Trophoblast cell (in vitro differentiated cells and primary cell): ENCODE data around the gene ZFP36.

Experiments
- DNase-seq, 2 donors: peaks; one replicate each; pipeline ENCODE4 v3.0.0-alpha.2; 2016
- H2AFZ ChIP-seq: 2 replicates; pipeline ENCODE4 v1.6.1; 2013; ENCODE audit warnings: low read length, moderate library complexity, mild to moderate bottlenecking; ENCODE audit not compliant: insufficient read depth, poor library complexity
- H2AK5ac ChIP-seq: 2 replicates; pipeline ENCODE4 v1.6.1; 2013; ENCODE audit warnings: mild to moderate bottlenecking, low read length
- H2BK120ac ChIP-seq: 2 replicates; pipeline ENCODE4 v1.6.1; 2013; ENCODE audit warnings: low read length, mild to moderate bottlenecking, moderate library complexity; ENCODE audit not compliant: insufficient read depth, poor library complexity
- H2BK12ac ChIP-seq: 2 replicates; pipeline ENCODE4 v1.6.1; 2013; ENCODE audit warnings: mild to moderate bottlenecking, low read length, moderate library complexity
- H2BK5ac ChIP-seq: 2 replicates; pipeline ENCODE4 v1.6.1; 2013; ENCODE audit warnings: low read length, low read depth, moderate library complexity, mild to moderate bottlenecking; ENCODE audit not compliant: poor library complexity
- H3K14ac ChIP-seq: 2 replicates; pipeline ENCODE4 v1.6.1; 2013; ENCODE audit warnings: mild to moderate bottlenecking, low read length
- H3K18ac ChIP-seq: 2 replicates; pipeline ENCODE4 v1.6.1; 2013; ENCODE audit warnings: mild to moderate bottlenecking, low read length
- H3K23ac ChIP-seq: 2 replicates; pipeline ENCODE4 v1.6.1; 2013; ENCODE audit warnings: low read length
- H3K27ac ChIP-seq: 2 replicates; pipeline ENCODE4 v1.5.1; 2013; ENCODE audit warnings: low read depth, mild to moderate bottlenecking, inconsistent platforms, low read length, moderate library complexity
- H3K27me3 ChIP-seq: 2 replicates; pipeline ENCODE4 v1.6.1; 2013; ENCODE audit warnings: inconsistent platforms, mild to moderate bottlenecking, low read length, moderate library complexity; ENCODE audit not compliant: insufficient read depth
- H3K36me3 ChIP-seq, 2 experiments: 1 replicate in 1 of 2; 2 replicates in 1 of 2; pipeline ENCODE4 v1.6.1; 2013; ENCODE audit warnings: low read length in 2 of 2, mild to moderate bottlenecking in 2 of 2, moderate library complexity in 1 of 2; ENCODE audit not compliant: insufficient read depth in 2 of 2, control insufficient read depth in 1 of 2
- H3K4ac ChIP-seq: 2 replicates; pipeline ENCODE4 v1.6.1; 2013; ENCODE audit warnings: low read depth, mild to moderate bottlenecking, low read length, moderate library complexity
- H3K4me1 ChIP-seq, 2 experiments: 1 replicate in 1 of 2; 2 replicates in 1 of 2; pipeline ENCODE4 v1.6.1; 2013; ENCODE audit warnings: low read length in 2 of 2, mild to moderate bottlenecking in 2 of 2, moderate library complexity in 1 of 2; ENCODE audit not compliant: insufficient read depth in 2 of 2, control insufficient read depth in 1 of 2
- H3K4me2 ChIP-seq: 2 replicates; pipeline ENCODE4 v1.6.1; 2013; ENCODE audit warnings: inconsistent platforms, mild to moderate bottlenecking, low read length, moderate library complexity
- H3K4me3 ChIP-seq: 2 replicates; pipeline ENCODE4 v1.5.1; 2013; ENCODE audit warnings: mild to moderate bottlenecking, low read depth, low read length, inconsistent platforms
- H3K79me1 ChIP-seq: one replicate; pipeline ENCODE4 v1.6.1; 2013; ENCODE audit warnings: low read length
- H3K79me2 ChIP-seq: 2 replicates; pipeline ENCODE4 v1.6.1; 2013; ENCODE audit warnings: low read length, mild to moderate bottlenecking; ENCODE audit not compliant: control insufficient read depth, insufficient read depth, poor library complexity
- H3K9ac ChIP-seq: 2 replicates; pipeline ENCODE4 v1.6.1; 2013; ENCODE audit warnings: mild to moderate bottlenecking, low read length
- H3K9me3 ChIP-seq: 2 replicates; pipeline ENCODE4 v1.6.1; 2013; ENCODE audit warnings: low read depth, mild to moderate bottlenecking, control low read depth, inconsistent platforms, low read length; ENCODE audit not compliant: insufficient read depth
- H4K12ac ChIP-seq: 2 replicates; pipeline ENCODE4 v1.6.1; 2013; ENCODE audit warnings: low read depth, mild to moderate bottlenecking, low read length, moderate library complexity
- H4K8ac ChIP-seq: 2 replicates; pipeline ENCODE4 v1.6.1; 2013; ENCODE audit warnings: low read depth, mild to moderate bottlenecking, low read length, moderate library complexity
- H4K91ac ChIP-seq: one replicate; pipeline ENCODE4 v1.6.1; 2013; ENCODE audit warnings: low read depth, mild to moderate bottlenecking, low read length, moderate library complexity
- WGBS: extraction: QIAGEN DNeasy Blood & Tissue Kit; methylation state at CpG from one replicate; pipeline ENCODE4 v1.1.7; 2013; ENCODE audit warnings: missing lambda C conversion rate; ENCODE audit not compliant: insufficient read length, insufficient coverage; ENCODE audit errors: extremely low coverage; 5-methylcytosine and 5-hydroxymethylcytosine counted together

ZFP36 gene

DNA sequence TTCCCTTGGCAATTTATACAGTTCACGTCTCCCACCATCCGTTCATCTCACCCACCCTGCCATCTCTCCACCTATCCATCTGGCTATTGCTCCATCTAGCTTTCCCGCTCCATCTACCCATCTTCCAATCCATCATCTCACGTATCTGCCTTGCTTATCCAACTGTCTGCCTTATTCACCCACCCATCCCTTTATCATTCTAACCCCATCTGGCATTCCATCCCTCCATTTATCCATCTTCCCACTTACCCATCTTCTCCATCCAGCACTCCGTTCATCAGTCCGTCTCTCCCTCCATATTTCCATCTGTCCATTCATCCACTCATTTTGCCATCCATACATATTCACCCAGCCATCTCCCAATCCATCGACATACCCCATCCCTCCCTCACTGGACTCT, 19.1 kb downstream of the ZFP36 start:
- no peak overlapping the region for H3K4me2 ChIP-seq
- no peak overlapping the region for H3K14ac ChIP-seq
- H3K9me3 ChIP-seq: peaks cover 5% of the 10 kb centered on the region
- H3K4ac ChIP-seq: no peak overlapping the region
- H4K8ac ChIP-seq: no peak overlapping the region
- H2BK120ac ChIP-seq: no peak overlapping the region
- H3K36me3 ChIP-seq: peaks cover 43 to 47% of the 10 kb centered on the region in 2 experiments
- H2BK12ac ChIP-seq: no peak overlapping the region
- no peak overlapping the region for H4K91ac ChIP-seq
- H2AFZ ChIP-seq: no peak overlapping the region
- WGBS: 100% methylated on average over 4 of the region's 7 CpGs
- no peak overlapping the region for H2BK5ac ChIP-seq
- H3K23ac ChIP-seq: no peak overlapping the region
- H3K4me1 ChIP-seq: peaks cover 13 to 18% of the 10 kb centered on the region in 2 experiments
- H3K9ac ChIP-seq: no peak overlapping the region
- no peak for DNase-seq
- H3K79me1 ChIP-seq: peaks cover 10% of the 10 kb centered on the region
- H3K18ac ChIP-seq: no peak overlapping the region
- no peak overlapping the region for H3K4me3 ChIP-seq
- H3K27ac ChIP-seq: no peak overlapping the region
- H3K79me2 ChIP-seq: no peaks in the 10 kb centered on the region
- H3K27me3 ChIP-seq: no peaks in the 10 kb centered on the region
- H4K12ac ChIP-seq: no peak overlapping the region
- no peak overlapping the region for H2AK5ac ChIP-seq

DNA sequence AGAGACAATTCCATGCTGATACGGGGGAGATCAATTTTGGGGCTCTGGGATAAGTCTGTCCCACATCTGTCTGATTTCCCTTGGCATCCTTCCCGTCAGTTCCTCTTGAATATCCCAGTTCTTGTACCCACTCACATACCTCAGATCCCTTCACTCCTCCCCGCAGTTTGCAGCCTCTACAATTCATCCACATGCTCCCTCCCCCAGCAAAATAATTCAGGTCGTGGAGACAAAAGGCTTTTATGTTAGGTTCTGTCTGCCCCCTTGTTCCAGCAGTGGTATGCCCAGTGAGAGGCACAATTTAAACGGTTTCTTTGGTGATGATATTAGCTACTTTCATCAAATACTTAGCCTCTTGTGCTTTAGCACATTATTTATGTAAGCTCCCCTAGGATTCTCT, 19.5 kb downstream of the ZFP36 start:
- Histone ChIP-seq H3K27me3 (no peaks in the 10 kb centered on the region), H2BK120ac (no peak overlapping the region)

DNA sequence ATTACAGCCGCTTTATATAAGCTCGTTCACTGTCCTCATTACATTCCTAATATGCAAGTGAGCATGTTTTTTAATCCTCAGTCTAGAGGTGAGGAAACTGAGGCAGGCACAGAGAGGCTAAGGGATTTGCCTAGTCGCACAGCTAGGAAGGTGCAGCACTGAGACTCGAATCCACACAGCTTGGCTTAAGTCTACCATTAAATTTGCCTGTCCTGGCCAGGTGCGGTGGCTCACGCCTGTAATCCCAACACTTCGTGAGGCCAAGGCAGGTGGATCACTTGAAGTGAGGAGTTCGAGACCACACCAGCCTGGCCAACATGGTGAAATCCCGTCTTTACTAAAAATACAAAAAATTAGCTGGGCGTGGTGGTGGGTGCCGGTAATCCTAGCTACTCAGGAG, 21.1 kb downstream of the ZFP36 start:
- no peak overlapping the region for H2BK120ac ChIP-seq
- H3K9me3 ChIP-seq: peaks cover 5% of the 10 kb centered on the region
- peak overlapping the region; percentile 50 for H3K18ac ChIP-seq
- no peak overlapping the region for H3K9ac ChIP-seq
- DNase-seq: no peak
- peak overlapping the region; percentile 64 for H2AK5ac ChIP-seq
- H3K27me3 ChIP-seq: no peaks in the 10 kb centered on the region
- peaks cover 30 to 36% of the 10 kb centered on the region in 2 experiments for H3K36me3 ChIP-seq
- no CpG with 5 or more reads among the region's 11 CpGs for WGBS
- H3K4me2 ChIP-seq: no peak overlapping the region
- no peak overlapping the region for H3K4ac ChIP-seq
- no peak overlapping the region for H2BK5ac ChIP-seq
- no peaks in the 10 kb centered on the region for H3K79me2 ChIP-seq
- H3K4me1 ChIP-seq: peaks cover 13 to 21% of the 10 kb centered on the region in 2 experiments
- no peak overlapping the region for H3K27ac ChIP-seq
- peaks cover 10% of the 10 kb centered on the region for H3K79me1 ChIP-seq
- peak overlapping the region; percentile 4 for H4K91ac ChIP-seq
- peak overlapping the region; percentile 8 for H4K8ac ChIP-seq
- H2AFZ ChIP-seq: no peak overlapping the region
- H3K23ac ChIP-seq: no peak overlapping the region
- H3K14ac ChIP-seq: no peak overlapping the region
- H3K4me3 ChIP-seq: no peak overlapping the region
- no peak overlapping the region for H4K12ac ChIP-seq
- H2BK12ac ChIP-seq: no peak overlapping the region

More for the DNA sequence above, 19.5 kb downstream of the ZFP36 start:
- Histone ChIP-seq H3K4me3 (no peak overlapping the region), H4K91ac (no peak overlapping the region), H3K9me3 (peaks cover 5% of the 10 kb centered on the region), H3K18ac (no peak overlapping the region), H3K4me1 (peaks cover 13 to 21% of the 10 kb centered on the region in 2 experiments), H3K36me3 (peaks cover 39 to 42% of the 10 kb centered on the region in 2 experiments), H2BK12ac (no peak overlapping the region), H3K4me2 (no peak overlapping the region), H3K27ac (no peak overlapping the region), H3K79me2 (no peaks in the 10 kb centered on the region), H4K12ac (no peak overlapping the region), H3K9ac (no peak overlapping the region), H3K79me1 (peaks cover 10% of the 10 kb centered on the region), H3K14ac (no peak overlapping the region), H2AK5ac (no peak overlapping the region), H3K23ac (no peak overlapping the region), H2BK5ac (no peak overlapping the region), H2AFZ (no peak overlapping the region), H4K8ac (no peak overlapping the region), H3K4ac (no peak overlapping the region)
- no peak for DNase-seq
- WGBS: no CpG with 5 or more reads among the region's 5 CpGs

DNA sequence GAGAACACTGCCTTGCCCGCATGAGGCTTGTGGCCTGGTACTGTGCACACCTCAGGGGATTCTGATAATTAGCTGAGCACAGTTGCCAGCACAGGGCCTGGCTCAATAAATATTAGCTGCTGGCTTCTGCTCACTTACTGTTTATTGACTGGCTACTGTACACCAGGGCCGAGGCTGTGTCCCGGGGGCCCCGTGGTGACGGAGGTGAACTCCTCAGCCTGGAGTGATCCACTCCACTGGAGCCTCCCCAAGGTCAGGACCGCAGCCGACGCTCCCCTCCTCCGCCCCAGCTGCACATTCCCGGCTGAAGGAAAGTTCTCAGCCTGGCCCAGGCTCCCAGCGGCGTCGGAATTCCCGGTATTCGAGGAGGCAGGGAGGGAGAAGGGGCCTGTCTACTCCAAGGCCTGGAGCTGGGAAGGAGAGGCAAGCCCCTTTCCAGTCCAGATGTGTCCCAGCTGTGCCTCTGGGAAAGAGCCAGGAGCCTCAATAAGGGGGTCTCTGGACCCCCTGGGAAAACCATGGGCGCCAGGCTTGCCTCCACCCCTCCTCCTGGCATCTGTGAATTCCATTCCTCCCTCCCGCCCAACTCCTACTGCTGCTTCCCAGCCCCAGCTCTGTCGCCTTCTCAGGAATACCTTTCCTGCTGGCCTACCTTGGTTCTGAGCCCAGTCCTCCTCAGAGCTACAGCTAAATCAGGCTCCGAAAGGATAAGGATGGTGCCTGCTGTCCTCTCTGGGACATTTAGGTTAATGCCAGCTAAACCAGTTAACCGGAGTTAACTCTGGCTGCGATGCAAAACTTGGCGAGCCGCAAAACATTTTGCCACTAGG, 21.9 kb downstream of the ZFP36 start:
- Histone ChIP-seq H3K18ac (peak overlapping the region; percentile 38), H4K91ac (peak overlapping the region; percentile 71), H3K4me2 (peak overlapping the region; percentile 26), H2AK5ac (peak overlapping the region; percentile 57), H2AFZ (peak overlapping the region; percentile 74), H4K8ac (peak overlapping the region; percentile 59), H3K9ac (no peak overlapping the region), H3K27ac (peak overlapping the region; percentile 81), H3K14ac (peak overlapping the region; percentile 80), H3K27me3 (no peaks in the 10 kb centered on the region), H3K4me3 (no peak overlapping the region), H4K12ac (peak overlapping the region; percentile 31), H2BK12ac (peak overlapping the region; percentile 85), H3K4me1 (peaks cover 13 to 21% of the 10 kb centered on the region in 2 experiments), H3K4ac (peak overlapping the region; percentile 41), H2BK5ac (peak overlapping the region; percentile 82), H3K23ac (no peak overlapping the region), H3K79me1 (peaks cover 10% of the 10 kb centered on the region), H2BK120ac (peak overlapping the region; percentile 82), H3K79me2 (no peaks in the 10 kb centered on the region), H3K9me3 (peaks cover 5% of the 10 kb centered on the region), H3K36me3 (peaks cover 30 to 36% of the 10 kb centered on the region in 2 experiments)
- WGBS: no CpG with 5 or more reads among the region's 23 CpGs
- peak; percentile 75 to 85 for DNase-seq
